ENCODE measurements around the gene GEN1.

- TF ChIP-seq CTCF (IDR thresholded peaks at IDR 0.05; ENCODE audit: low read length) = no peak
- TF ChIP-seq EZH2 (IDR thresholded peaks at IDR 0.05; ENCODE audit: borderline replicate concordance, low read length) = no peak
Measured at GRCh38 chr2:17803497-17803896, 49.6 kb downstream of the GEN1 start.

Data from OCI-LY1 (cell line).